K562 (cell line): ENCODE data around the gene TRIM38. TPM values are rescaled to one million over a fixed set of nuclear protein-coding genes. Genes with fewer than 3 reads are reported as not detected.
A peak's percentile ranks its signal among the peaks of the same experiment; 100 is the strongest.

ENCODE experiments used
- AFF4 ChIP-seq: sonication (generic); formaldehyde crosslinking; IDR thresholded peaks from 2 replicates; pipeline ENCODE4 v1.8.0; 2023; ENCODE audit warnings: mild to moderate bottlenecking, missing genetic modification reagents
- BCLAF1 ChIP-seq, 2 experiments: fragments of 450-650 bp in 1 of 2; IDR thresholded peaks; 2 replicates each; pipeline ENCODE4 v1.6.1; 2011 to 2017; ENCODE audit warnings: low read depth in 2 of 2, antibody characterized with exemption in 1 of 2, borderline replicate concordance in 1 of 2, low read length in 1 of 2, mild to moderate bottlenecking in 1 of 2, mixed read lengths in 1 of 2; ENCODE audit not compliant: control insufficient read depth in 1 of 2
- FOXA3 ChIP-seq, 2 experiments: fragments of 450-650 bp in 1 of 2; sonication (generic) in 1 of 2; formaldehyde crosslinking; IDR thresholded peaks in 1 of 2; conservative IDR thresholded peaks in 1 of 2; 2 replicates each; pipeline versions ENCODE4 v1.4.0 to v1.8.0; 2020 to 2022; ENCODE audit warnings: mild to moderate bottlenecking in 2 of 2, missing genetic modification reagents in 1 of 2
- HCFC1 ChIP-seq: IDR thresholded peaks from 2 replicates; pipeline ENCODE4 v1.6.1; 2012; ENCODE audit warnings: low read depth, low read length, improper control_type of control experiment
- HOXB6 ChIP-seq: fragments of 250-450 bp; sonication (Bioruptor Pico); IDR thresholded peaks from 2 replicates; pipeline ENCODE4 v1.5.1; 2022; ENCODE audit warnings: mild to moderate bottlenecking, borderline replicate concordance
- MEIS2 ChIP-seq: fragments of 450-650 bp; IDR thresholded peaks from 2 replicates; pipeline ENCODE4 v1.6.1; 2014; ENCODE audit warnings: mild to moderate bottlenecking; ENCODE audit not compliant: partially characterized antibody
- NCOR1 ChIP-seq: fragments of 450-650 bp; IDR thresholded peaks from 2 replicates; pipeline ENCODE4 v1.6.1; 2016; ENCODE audit warnings: mild to moderate bottlenecking, moderate library complexity
- PBX2 ChIP-seq, 2 experiments: IDR thresholded peaks in 1 of 2; conservative IDR thresholded peaks in 1 of 2; 2 replicates each; pipeline ENCODE4 v1.6.1; 2016; ENCODE audit warnings: low read depth in 2 of 2, mild to moderate bottlenecking in 1 of 2, missing compliant biosample characterization in 1 of 2, missing genetic modification characterization in 1 of 2, moderate library complexity in 1 of 2
- TFAP4 ChIP-seq: sonication (generic); formaldehyde crosslinking; IDR thresholded peaks from 2 replicates; pipeline ENCODE4 v1.8.0; 2022; ENCODE audit warnings: missing genetic modification reagents, mild to moderate bottlenecking, moderate library complexity, borderline replicate concordance
- U2AF1 ChIP-seq: fragments of 200-400 bp; formaldehyde crosslinking; optimal IDR thresholded peaks from 2 replicates; pipeline ENCODE3; 2017; ENCODE audit warnings: mild to moderate bottlenecking, low read depth, low read length, moderate library complexity
- ZNF140 ChIP-seq: fragments of 250-450 bp; sonication (Bioruptor Pico); IDR thresholded peaks from 2 replicates; pipeline ENCODE4 v1.8.0; 2021; ENCODE audit warnings: moderate library complexity, mild to moderate bottlenecking, inconsistent platforms
- ZNF263 ChIP-seq: sonication (generic); formaldehyde crosslinking; IDR thresholded peaks from 2 replicates; pipeline ENCODE4 v1.8.0; 2022; ENCODE audit warnings: mild to moderate bottlenecking, missing genetic modification reagents, borderline replicate concordance
- ZNF282 ChIP-seq: sonication (generic); formaldehyde crosslinking; IDR thresholded peaks from 2 replicates; pipeline ENCODE4 v1.8.1; 2023; ENCODE audit warnings: missing genetic modification reagents
- polyA plus RNA-seq, 8 experiments: library from polyadenylated mRNA; depleted of rRNA in 4 of 8; stranded (reverse) in 5 of 8; unstranded in 3 of 8; fragments of >200 nt; fragmentation: Nextera tagmentation in 2 of 8; fragmentation: Illumina TruSeq in 1 of 8; extraction: Ambion mirVana in 2 of 8; extraction: Trizol in 1 of 8; gene quantifications; 2 replicates each; pipeline versions ENCODE4 v1.2.1 to v1.2.3, GENCODE V29; 2011 to 2014; ENCODE audit warnings: inconsistent platforms in 1 of 8, missing spikeins in 1 of 8
- total RNA-seq, 7 experiments: library from RNA; depleted of rRNA in 6 of 7; stranded (reverse); fragments of >200 nt in 6 of 7; fragmentation: Illumina TruSeq in 2 of 7; extraction: Trizol in 2 of 7; gene quantifications; 2 replicates each; pipeline versions ENCODE4 v1.2.1 to v1.2.3, GENCODE V29; 2011 to 2021; ENCODE audit warnings: low replicate concordance in 1 of 7

TRIM38 gene
- total and polyA plus RNA-seq, 9 of the 15 experiments (the other 6 are each of a cell fraction or from before 2014, with no cell fraction given): 1.7 to 6.7 (median 6.3) TPM

- 0 out of 4 replicates have a peak, but pooled peaks of 1 of the 2 experiments have one; percentile 1 for TF ChIP-seq FOXA3 (CRISPR knock-in tag; conservative IDR thresholded peaks at IDR 0.05 in 1 of 2, IDR thresholded peaks at IDR 0.05 in 1 of 2)
- TF ChIP-seq NCOR1: peak; percentile 40; the same call in 1 of the 2 replicates
- no peak for TF ChIP-seq PBX2 (CRISPR knock-in tag; IDR thresholded peaks at IDR 0.05; ENCODE audit: low read depth)
- TF ChIP-seq PBX2 (tag; conservative IDR thresholded peaks at IDR 0.05; ENCODE audit: low read depth): no peak
- no peak for TF ChIP-seq TFAP4 (CRISPR knock-in tag)
- 0 out of 2 replicates have a peak, but pooled peaks have one; percentile 13 for TF ChIP-seq HOXB6 (CRISPR knock-in tag)
- TF ChIP-seq BCLAF1 (IDR thresholded peaks at IDR 0.05; ENCODE audit: borderline replicate concordance in 1 of 2, control insufficient read depth in 1 of 2, low read depth in 2 of 2, low read length in 1 of 2): peak in 1 of 2 experiments; percentile 91; a peak in 2 of 4 replicates
- no peak for TF ChIP-seq MEIS2
- TF ChIP-seq AFF4 (CRISPR knock-in tag): no peak
- TF ChIP-seq HCFC1: no peak
- TF ChIP-seq ZNF282: no peak
- TF ChIP-seq U2AF1: peak; percentile 1
- TF ChIP-seq ZNF140 (CRISPR knock-in tag): no peak
- TF ChIP-seq ZNF263 (CRISPR knock-in tag): no peak
These were observed 68.1 kb downstream of the TRIM38 start (continued) for GRCh38 chr6:26030716-26031115.
